ENCODE measurements around the gene ZNF300. TPM values are rescaled to one million over a fixed set of nuclear protein-coding genes. Genes with fewer than 3 reads are reported as not detected.

The ZNF300 gene
- total and polyA plus RNA-seq, 7 donors = 0.46 to 6.1 (median 4.2) TPM

- Histone ChIP-seq H3K27ac (no peak overlapping the region), H3K36me3 (peaks cover 5 to 57% (median 30%) of the 10 kb centered on the region in 4 donors), H3K4me3 (no peak overlapping the region), H3K9me3 (peaks cover 43 to 92% (median 65%) of the 10 kb centered on the region in 4 donors), H3K27me3 (no peaks in the 10 kb centered on the region), H3K4me1 (no peaks in the 10 kb centered on the region)
- TF ChIP-seq POLR2AphosphoS5 (IDR thresholded peaks at IDR 0.05) (no peak), POLR2A (IDR thresholded peaks at IDR 0.05) (no peak), CTCF (IDR thresholded peaks at IDR 0.05) (no peak)
- no peak for DNase-seq
- intact Hi-C loops (cut with DNase I) = no loop called here
These were observed 26.7 kb upstream of the ZNF300 start for GRCh38 chr5:150931368-150931965.

- TF ChIP-seq EP300 (IDR thresholded peaks at IDR 0.05) (no peak), POLR2A (IDR thresholded peaks at IDR 0.05) (no peak)
- DNase-seq = no peak
- Histone ChIP-seq H3K4me3 (no peak overlapping the region), H3K27ac (no peak overlapping the region), H3K9me3 (peaks cover 4 to 43% (median 10%) of the 10 kb centered on the region in 4 donors), H3K4me1 (no peaks in the 10 kb centered on the region), H3K27me3 (no peaks in the 10 kb centered on the region), H3K36me3 (no peaks in the 10 kb centered on the region)
- WGBS, 2 donors = 64 to 67% methylated on average over 2 of the region's 2 CpGs
- intact Hi-C loops (cut with DNase I) = no loop called here
These were observed 13.8 kb upstream of the ZNF300 start for GRCh38 chr5:150918613-150919012.

- Histone ChIP-seq H3K27ac (no peak overlapping the region), H3K36me3 (no peaks in the 10 kb centered on the region), H3K27me3 (no peaks in the 10 kb centered on the region), H3K4me1 (no peaks in the 10 kb centered on the region), H3K9me3 (peaks cover 13 to 34% (median 16%) of the 10 kb centered on the region in 4 donors), H3K4me3 (no peak overlapping the region)
- 80 to 85% methylated on average over 2 of the region's 2 CpGs for WGBS, 2 donors
- no peak for DNase-seq
- TF ChIP-seq CTCF (IDR thresholded peaks at IDR 0.05) (no peak), POLR2AphosphoS5 (IDR thresholded peaks at IDR 0.05) (no peak), EP300 (IDR thresholded peaks at IDR 0.05) (no peak), POLR2A (IDR thresholded peaks at IDR 0.05) (no peak)
- intact Hi-C loops (cut with DNase I) = no loop called here
These were observed 7.6 kb upstream of the ZNF300 start for GRCh38 chr5:150912312-150912814.

GRCh38 chr5:150905312-150905683 is 518 bp upstream of the ZNF300 start:
- H3K27ac ChIP-seq = peak overlapping the region in 3 of 4 donors; percentile 69 to 75 (median 71)
- intact Hi-C loops (cut with DNase I) = loop anchor here (2.0 kb wide), 1 partner anchor 42 kb away; no protein-coding TSS in a partner anchor
- no peak for TF ChIP-seq CTCF (IDR thresholded peaks at IDR 0.05)
- no peak for TF ChIP-seq POLR2AphosphoS5 (IDR thresholded peaks at IDR 0.05)
- TF ChIP-seq POLR2A (IDR thresholded peaks at IDR 0.05) = no peak
- no peak for TF ChIP-seq EP300 (IDR thresholded peaks at IDR 0.05)
- H3K36me3 ChIP-seq = peaks cover 0 to 26% (median 7%) of the 10 kb centered on the region in 4 donors
- peak overlapping the region; percentile 42 to 56 (median 52) for H3K4me3 ChIP-seq
- WGBS, 2 donors = 30 to 33% methylated on average over 4 of the region's 4 CpGs
- H3K27me3 ChIP-seq = no peaks in the 10 kb centered on the region
- H3K9me3 ChIP-seq = peaks cover 0 to 30% (median 14%) of the 10 kb centered on the region in 4 donors
- no peak for DNase-seq
- peaks cover 0 to 3% (median 0%) of the 10 kb centered on the region in 4 donors for H3K4me1 ChIP-seq

- H3K4me1 ChIP-seq = peaks cover 0 to 3% (median 0%) of the 10 kb centered on the region in 4 donors
- no peak overlapping the region for H3K27ac ChIP-seq
- no peak for DNase-seq
- intact Hi-C loops (cut with DNase I) = no loop called here
- WGBS, 2 donors = 93 to 94% methylated on average over 2 of the region's 2 CpGs
- no peak overlapping the region for H3K4me3 ChIP-seq
- H3K9me3 ChIP-seq = peaks cover 18 to 64% (median 29%) of the 10 kb centered on the region in 4 donors
- TF ChIP-seq EP300 (IDR thresholded peaks at IDR 0.05) (no peak), POLR2A (IDR thresholded peaks at IDR 0.05) (no peak), POLR2AphosphoS5 (IDR thresholded peaks at IDR 0.05) (no peak), CTCF (IDR thresholded peaks at IDR 0.05) (no peak)
- no peaks in the 10 kb centered on the region for H3K27me3 ChIP-seq
- H3K36me3 ChIP-seq = peaks cover 14 to 62% (median 31%) of the 10 kb centered on the region in 4 donors
These were observed 3.3 kb downstream of the ZNF300 start for GRCh38 chr5:150901446-150901845.

All from sigmoid colon (tissue), 7 donors.